CD1c-positive myeloid dendritic cell (primary cell): ENCODE data around the gene FUT7.
A peak's percentile ranks its signal among the peaks of the same experiment; 100 is the strongest.
"Not testable (repeated sequence)": the region's sequence is repeated elsewhere in the genome, so short reads cannot be mapped to it uniquely, and the experiment has no call there.

Source experiments
- DNase-seq: peaks from one replicate; pipeline ENCODE4 v3.0.0-alpha.2; 2016; ENCODE audit errors: extremely low spot score

Gene FUT7

DNA sequence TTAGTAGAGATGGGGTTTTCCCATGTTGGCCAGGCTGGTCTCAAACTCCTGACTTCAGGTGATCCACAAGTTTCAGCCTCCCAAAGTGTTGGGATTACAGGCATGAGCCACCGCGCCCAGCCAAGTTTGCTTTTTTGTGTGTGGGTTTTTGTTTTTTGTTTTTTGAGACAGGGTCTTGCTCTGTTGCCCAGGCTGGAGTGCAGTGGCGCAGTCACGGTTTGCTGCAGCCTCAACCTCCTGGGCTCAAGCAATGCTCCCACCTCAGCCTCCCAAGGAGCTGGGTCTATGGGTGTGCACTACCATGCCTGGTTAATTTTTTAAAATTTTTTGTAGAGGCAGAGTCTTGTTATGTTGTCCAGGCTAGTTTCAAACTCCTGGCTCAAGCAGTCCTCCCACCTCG lies 1.6 kb upstream of the FUT7 start:
- not testable (repeated sequence) for DNase-seq

DNA sequence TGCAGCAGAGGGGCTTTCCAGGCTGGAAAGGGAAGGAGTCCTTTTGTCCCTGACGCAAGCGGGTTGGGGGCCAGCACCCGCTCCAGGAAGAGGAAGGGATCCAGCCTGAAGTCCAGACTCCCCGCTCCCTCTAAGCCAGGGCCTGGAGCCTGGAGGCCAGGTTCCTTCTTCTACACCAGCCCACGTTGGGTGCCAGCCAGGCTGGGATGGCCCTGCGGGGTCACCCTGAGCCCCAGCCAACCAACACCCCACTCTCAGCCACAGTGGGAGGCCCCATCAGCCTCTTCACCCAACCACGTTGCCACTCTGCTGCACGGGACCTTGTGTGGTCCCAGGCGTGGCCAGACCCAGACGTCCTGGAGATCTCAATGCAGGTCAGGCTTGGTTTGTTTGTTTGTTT lies 970 bp upstream of the FUT7 start:
- peak; percentile 96 for DNase-seq

- DNase-seq, result peak; percentile 88
Measured at GRCh38 chr9:137030538-137031527, 1.1 kb downstream of the FUT7 start.

DNA sequence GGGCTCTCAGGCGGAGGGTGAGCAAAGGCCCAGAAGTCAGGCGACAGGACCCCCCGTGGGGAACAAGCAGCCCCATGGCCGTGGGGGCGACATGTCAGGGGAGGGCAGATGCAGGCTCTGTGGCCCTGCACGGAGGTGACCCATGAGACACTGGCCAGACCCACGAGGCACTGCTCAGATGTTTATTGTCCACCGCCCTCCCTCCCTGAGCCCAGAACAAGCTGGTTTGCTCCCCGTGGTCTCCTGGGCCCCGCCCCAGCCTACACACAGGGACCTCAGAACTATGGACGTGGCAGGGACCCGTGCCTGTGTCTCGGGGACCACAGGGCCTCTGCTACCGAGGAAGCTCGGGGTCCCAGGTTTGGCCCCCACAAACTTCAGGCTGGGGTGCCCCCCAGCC lies 1.9 kb downstream of the FUT7 start:
- DNase-seq, result peak; percentile 48

- DNase-seq, result peak; percentile 88
Measured at GRCh38 chr9:137029058-137029936, 2.6 kb downstream of the FUT7 start.

DNA sequence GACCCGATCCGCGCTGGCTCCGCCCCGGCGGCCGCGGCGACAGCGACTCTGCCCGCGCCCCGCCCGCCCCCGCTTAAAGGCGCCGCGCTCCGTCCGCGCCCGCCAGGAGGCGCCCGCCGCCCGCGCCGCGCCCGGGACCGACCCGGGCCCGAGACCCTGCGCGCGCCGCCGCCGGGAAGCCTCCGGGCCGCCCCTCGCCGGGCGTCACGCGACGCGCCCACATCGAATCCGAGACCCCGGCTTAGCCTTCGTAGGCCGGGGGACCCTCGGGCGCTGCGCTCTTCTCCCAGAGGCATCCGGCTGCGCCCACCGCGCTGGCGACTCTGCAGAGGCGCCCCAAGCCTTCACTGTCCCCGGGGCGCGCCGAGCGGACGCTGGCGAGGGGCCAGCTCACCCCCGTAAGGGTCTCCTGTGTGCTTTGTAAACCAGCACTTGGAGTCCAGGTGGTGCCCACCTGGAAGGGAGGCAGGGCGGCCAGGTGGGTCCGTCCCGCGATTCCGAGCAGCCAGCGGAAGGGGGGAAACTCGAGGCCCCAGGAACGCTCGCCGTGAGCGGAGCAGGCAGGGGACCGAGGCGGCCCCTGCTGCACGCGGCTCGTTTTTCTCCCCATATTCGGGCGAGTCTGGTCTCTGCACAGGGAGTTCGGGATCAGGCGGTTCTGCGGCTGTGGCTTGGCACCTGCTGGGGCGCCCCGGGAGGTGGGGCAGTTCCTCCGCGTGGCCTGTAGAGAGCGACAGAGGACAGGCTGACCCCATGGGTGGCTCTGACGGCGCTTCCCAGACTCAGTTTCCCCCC lies 3.4 kb downstream of the FUT7 start:
- DNase-seq, result peak; percentile 85

GRCh38 chr9:137027369-137028262 lies 4.3 kb downstream of the FUT7 start, which contains the start of gene ABCA2:
TSS of gene ABCA2 (minus strand) at chr9:137028237. CDS start at chr9:137028140, 97 bp downstream.
- peak; percentile 39 for DNase-seq

DNA sequence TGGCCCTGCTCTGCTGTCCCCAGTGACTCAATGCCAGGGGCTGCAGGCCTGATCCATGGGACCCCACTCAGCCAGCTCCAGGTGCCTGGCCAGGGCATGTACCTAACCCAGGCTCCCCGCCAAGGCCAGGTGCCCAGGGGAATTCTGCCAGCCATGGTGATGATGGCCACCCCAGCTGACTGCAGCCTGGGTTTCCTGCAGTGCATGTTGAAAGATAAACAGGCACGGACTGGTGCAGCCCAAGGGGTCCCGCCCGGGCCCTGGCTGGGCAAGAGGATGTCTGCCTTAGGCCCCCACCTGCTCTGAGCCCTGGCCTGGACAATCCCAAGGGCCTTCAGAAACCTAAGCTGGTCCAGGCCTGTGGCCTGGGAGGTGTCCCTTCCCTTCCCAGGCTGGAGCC lies 5.1 kb downstream of the FUT7 start:
- DNase-seq, result no peak

DNA sequence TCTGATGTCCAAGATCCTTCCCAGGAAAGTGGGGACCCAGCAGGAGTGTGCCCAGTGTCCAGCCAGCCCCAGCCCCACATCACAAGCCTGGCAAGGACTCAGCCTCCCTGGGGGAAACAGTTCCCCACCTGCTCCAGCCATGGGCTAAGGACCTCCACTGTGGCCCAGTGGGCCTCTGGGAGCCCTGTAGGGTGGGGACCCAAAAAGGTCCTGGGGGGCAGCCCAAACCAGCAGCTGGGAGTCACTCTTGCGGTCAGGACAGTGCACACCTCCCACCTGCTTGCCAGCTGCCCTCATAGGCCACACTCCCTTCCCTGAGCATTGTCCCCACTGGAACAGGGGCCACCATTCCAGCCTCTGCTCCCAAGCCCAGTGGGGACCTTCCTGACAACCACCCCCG lies 5.5 kb downstream of the FUT7 start:
- no peak for DNase-seq

DNA sequence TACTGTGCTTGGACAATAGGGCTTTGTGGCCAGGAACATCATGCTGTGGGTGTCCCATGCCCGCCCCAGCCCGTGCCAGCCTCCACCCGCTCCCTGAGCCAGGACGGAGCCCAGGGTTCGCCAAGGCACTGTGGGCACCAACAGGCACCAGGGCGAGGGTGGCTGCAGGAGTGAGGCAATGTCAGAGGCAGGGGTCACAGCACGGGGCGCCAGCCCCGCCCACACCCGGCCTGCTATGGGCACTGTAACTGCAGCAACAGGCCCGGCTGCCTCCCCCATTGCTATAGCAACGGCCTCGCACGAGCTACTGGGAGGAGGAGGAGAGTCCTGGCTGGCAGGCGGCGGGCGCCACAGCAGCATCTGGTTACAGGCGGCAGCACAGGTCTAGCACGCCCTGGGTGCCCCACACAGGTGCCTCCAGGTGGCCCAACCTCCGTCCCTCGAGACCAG lies 6.3 kb downstream of the FUT7 start:
- DNase-seq, result peak; percentile 24

DNA sequence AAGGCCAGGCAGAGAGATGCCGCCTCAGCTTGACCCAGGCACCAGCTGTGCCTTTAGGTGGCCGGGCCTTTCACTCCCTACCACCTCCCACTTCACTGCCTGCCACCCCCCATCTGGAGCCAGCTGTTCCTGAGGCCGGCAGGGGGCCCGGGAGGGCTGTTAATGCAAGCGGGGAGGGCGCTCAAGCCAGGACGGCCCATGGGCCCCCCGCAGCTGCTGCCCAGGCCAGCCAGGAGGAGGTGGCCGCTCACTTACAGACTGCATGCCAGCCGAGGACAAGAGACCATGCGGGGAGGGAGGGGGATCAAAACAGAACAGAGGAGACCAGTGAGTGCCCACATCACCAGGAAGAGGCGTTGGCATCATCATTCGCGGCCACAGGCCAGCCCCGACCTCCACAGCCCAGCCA lies 8.3 kb downstream of the FUT7 start:
- DNase-seq, result no peak

DNA sequence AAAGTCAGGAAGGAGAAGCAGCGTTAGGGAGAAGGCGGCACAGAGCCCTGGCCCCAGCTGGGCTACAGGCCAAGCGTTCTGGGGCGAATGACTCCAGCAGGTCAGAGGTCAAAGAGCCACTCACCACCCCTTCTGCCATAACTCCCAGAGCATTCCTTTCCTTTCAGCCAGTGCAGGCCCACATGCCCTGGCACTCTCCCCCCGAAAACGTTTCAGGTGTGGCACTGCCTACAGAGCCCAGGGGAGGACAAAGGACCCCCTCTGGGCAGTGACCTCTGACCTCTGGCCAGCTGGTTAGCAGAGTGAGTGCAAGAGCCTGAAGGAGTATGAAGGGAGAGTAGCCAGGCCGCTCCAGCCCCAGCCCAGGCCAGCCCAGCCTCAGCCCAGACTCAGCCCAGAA lies 8.7 kb downstream of the FUT7 start:
- DNase-seq, result no peak

- no peak for DNase-seq
Measured at GRCh38 chr9:137022662-137023008, 9.3 kb downstream of the FUT7 start.

DNA sequence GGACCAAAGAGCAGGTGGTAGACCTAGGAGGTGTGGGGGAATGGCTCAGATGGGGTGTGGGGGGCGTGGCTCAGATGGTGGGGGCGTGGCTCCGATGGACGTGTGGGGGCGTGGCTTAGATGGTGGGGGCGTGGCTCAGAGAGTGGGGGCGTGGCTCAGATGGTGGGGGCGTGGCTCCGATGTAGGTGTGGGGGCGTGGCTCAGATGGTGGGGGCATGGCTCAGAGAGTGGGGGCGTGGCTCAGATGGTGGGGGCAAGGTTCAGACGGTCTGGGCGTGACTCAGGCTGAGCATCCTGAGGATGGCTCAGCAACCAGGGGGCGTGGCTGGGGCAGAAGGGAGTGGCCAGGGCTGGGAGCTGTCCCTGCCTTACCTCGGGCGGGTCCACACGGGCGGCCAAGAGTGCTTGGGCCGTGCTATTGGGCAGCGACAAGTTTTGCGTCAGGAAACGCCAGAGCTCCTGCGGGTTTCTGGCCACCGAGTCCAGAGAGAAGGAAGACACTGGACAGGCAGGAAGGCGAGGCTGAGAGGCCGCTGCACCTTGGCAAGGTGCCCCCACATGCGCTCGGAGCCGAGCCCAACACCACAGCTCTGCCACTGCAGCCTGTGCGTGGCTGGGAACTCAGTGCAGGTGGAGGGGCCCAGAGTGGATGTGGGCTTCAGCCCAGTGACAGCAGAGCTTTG lies 9.8 kb downstream of the FUT7 start:
- peak; percentile 78 for DNase-seq

DNA sequence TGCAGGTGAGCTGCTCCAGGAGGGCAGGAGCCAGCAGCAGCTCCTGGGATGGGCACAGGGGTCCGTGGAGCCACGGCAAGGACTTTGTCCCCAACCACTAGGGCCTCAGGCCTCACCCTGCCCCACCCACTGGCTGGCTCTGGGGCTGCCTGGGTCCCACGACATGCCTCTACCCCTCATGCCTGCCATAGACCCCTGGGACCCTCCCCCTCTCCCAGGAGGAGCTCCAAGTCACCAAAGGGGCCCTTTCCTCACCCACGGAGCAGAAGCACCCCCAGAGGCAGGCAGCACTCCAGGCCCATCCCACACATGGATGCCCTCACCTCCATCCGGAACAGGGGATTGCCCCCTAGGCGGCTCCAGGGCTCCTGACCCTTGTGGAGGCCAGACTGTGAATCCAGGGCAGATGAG lies 10.3 kb downstream of the FUT7 start:
- no peak for DNase-seq

GRCh38 chr9:137020771-137021567 lies 10.9 kb downstream of the FUT7 start:
- no peak for DNase-seq

DNA sequence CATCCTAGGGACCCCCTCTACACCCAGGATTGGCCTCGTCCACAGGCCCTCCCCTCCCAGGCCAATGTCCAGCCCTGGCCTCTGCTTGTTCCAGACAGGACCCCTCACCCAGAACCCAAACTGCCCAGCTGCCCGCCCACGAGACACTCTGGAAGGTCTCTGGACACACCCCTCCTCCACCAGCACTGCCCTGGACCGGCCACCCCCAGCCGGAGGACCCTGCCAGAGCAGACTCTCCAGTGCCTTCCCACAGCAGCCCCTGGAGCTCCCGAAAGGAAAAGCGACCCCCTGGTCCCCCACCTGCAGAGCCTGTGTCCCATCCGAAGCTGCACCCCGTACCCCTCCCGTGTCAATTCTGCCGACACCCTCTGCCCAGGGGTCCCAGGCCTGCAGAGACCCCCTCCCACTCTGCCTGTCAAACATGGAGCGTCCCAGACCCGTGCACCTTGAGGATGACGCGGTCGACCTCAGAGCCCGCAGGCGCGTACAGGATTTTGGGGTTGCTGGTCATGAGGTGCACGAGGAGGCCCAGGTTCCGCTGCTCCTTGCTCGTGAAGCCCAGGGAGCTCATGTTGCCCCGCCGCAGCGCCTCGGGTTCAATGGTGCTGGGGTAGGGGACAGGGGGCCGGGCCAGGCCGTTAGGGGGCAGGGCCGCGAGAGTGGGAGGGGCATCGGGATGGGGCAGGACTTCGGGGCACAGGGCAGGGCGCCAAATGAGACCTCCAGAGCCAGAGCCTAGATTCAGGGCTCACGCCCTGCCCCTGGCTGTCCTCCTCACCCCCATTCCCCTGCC lies 11.8 kb downstream of the FUT7 start:
- no peak for DNase-seq
